Skeletal muscle cell (primary cell): Measurements from ENCODE around the gene AUNIP.
A peak's percentile ranks its signal among the peaks of the same experiment; 100 is the strongest.

Source experiments
- DNase-seq: peaks from one replicate; pipeline ENCODE4 v3.0.0-alpha.2; 2010; ENCODE audit warnings: low read depth
- H3K4me3 ChIP-seq: 2 replicates; pipeline ENCODE4 v1.5.1; 2011; ENCODE audit warnings: low read depth, mild to moderate bottlenecking, control low read depth, low read length, moderate library complexity

AUNIP gene, protein sequence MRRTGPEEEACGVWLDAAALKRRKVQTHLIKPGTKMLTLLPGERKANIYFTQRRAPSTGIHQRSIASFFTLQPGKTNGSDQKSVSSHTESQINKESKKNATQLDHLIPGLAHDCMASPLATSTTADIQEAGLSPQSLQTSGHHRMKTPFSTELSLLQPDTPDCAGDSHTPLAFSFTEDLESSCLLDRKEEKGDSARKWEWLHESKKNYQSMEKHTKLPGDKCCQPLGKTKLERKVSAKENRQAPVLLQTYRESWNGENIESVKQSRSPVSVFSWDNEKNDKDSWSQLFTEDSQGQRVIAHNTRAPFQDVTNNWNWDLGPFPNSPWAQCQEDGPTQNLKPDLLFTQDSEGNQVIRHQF

DNA sequence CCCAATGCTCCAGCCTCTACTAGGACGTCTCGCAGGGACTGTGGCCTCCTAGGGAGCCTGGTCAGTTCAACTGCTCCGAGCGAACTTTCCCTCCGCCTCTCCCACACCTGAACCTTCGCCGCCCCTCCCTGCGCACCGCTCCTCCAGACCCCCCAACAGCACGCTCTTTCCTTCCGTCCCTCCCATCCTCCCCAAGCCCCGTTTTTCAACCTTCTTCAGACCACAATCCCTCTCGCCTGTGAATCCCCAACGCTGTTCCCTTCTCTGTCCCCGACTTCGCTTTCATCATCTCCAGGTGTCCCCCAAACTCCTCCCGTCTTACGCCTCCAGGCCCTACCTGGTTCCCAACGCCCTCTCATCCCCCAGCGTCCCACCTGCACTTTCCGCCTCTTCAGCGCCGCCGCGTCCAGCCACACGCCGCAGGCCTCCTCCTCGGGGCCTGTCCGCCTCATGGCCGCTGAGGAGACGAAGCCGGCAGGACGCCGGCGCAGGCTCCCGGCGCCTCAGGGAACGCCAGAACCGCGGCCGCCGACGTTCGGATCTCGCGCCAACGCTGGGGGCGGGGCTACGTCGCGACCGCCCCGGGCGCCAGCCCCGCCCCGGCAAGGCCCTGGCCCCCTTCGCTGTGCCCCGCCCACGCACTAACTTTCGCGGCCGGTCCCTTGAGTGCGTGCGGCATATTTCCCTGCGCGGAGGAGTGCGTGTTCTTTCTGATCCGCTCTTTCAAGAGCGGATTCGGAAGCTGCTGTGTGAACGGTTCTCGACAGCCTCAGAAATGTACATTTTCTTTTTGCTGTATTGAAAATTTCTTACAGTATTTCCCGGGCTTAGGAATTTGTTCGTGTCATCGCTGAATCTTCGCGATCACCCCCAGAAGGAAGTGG is at the start of gene AUNIP:
TSS of gene AUNIP (minus strand) at position 552 of the 884 bp plus-strand sequence. CDS start at position 452, 100 bp downstream.
- DNase-seq: peak; percentile 59

DNA sequence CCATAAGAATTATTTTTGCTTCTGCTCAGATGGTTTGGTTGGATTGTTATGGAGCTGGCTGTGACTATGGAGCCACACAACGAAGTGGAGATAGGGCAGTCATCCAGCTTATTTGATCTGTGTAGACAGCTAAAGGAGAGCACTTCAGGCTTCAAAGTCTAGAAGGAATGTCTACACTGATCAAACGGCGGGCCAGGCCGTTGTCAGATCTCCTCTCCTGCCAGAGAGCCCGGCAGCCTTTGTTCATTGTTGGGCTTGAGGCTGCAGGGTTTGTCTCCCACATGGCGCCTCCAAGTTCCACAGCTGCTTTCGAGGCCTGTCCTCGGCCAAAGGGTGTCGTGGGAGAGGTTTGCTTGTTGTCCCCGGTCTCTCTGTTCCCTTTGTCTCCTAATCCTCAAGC is 49.8 kb upstream of the AUNIP start:
- no peak for DNase-seq
- H3K4me3 ChIP-seq: no peak overlapping the region

More for the DNA sequence above, at the start of gene AUNIP:
- peak within 1 kb of the TSS; percentile 76 for H3K4me3 ChIP-seq

DNA sequence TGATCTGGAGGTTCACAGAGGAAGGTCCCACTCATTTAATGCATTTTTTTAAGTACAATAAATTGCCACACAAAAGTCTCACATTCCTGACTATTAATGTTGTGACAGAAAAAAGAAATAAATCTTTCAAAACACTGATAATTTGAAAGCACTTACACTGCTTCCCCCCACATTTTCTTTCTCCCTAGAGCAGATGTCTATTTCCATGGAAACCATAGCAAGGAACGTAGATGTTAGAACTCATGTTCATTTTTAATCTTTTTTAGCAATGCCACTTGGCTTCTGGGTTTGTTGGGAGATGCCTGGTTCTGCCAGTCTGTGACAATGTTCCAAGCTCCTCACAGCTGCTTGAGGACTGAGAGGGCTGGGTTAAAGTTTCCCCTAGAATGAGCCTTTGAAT is 48.9 kb upstream of the AUNIP start:
- no peak overlapping the region for H3K4me3 ChIP-seq
- DNase-seq: no peak

DNA sequence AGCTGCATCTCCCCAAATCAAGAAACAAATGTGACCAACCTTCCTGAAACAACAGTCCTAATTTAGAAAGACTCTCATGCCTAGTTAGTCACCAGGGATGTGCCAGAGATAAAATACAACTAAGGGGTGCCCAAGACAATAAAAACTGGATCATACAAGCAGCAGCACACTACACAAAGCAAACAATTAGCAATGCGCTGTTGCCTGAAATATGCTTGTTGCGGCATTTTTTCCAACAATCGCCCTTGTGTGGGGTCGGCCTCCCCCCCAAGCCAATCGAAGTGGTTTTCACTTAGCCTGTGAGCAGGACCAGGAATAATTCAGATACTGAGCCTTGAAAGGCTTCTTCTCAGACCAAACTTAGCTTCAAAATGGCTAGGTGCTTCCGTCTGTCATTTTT is 48.3 kb upstream of the AUNIP start:
- no peak for DNase-seq
- H3K4me3 ChIP-seq: no peak overlapping the region

DNA sequence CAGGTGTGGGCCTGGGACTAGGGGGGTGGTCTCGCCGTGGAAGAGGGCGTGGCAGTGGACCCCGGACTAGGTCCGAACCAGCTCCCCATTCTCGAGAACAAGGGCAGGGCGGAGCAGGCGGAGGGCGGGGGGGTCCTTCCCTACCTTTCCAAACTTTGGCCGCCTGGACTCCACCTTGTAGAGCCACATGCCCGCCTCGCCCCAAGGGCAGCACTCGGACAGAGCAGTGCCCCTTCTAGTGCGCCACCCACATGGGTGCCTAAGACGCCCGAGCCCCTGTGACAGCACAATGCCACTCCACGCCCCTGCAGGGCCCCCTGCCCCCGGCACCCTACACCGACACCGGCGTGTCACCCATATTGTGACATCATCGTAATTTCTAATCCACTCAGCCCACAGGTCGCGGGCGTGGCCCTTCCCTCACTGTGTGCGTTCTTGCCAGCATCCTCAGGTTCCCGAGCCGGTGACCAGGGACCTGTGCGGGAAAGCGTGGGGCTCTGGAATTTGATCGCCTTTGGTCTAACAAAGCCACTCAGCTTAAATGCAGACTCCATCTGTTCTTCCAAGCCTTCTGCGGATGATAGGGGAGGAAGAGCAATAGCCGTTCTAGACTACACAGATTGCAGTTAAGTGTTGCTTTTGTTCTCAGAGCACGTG is 47.5 kb upstream of the AUNIP start:
- peak overlapping the region; percentile 68 for H3K4me3 ChIP-seq
- no peak for DNase-seq

DNA sequence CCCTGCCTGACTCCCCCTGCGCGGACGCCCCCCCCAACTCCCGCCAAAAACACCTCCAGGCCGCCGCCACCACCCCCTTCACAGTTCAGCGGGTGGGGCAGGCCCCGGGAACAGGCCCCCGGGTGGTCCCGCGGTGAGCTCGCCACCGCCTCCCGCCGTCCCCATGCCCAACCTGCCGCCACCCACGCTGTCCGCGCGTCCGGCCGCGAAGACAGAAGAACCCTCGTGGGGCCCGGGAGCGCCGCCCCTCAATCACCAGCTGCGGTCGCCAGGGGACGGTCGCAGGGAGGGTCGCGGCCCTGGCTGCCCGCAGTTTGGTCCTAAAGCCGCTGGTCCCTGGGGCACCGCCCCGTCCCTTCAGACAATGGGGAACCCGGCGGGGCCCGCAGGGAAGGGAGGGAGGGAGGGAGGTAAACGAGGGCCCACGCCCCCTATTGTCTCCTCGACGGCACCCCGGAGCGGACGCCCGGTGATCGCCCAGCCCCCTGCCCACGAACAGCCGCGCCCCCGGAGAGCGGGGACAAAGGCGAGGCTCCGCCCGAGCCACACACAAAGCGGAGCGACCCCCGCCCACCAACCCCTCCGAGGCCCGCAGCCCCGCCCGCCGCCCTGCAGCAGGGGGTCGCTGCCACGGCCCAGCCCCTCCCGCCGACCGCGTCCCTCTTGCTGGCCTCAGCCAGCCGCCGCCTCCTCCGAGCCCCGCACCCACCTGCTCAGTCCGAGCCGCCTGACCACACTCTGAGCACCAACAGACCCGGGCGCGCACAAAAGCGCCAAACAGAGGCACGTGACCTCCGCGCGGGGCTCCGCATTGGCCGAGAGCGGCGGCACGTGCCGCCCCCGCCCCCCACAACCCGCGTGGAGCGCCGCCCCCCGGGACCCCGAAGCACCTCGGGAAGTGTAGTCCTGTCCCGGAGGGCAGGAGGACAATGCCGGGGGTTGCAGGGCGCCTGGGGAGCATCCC is 46.7 kb upstream of the AUNIP start, which contains the start of gene STMN1:
TSS of gene STMN1 (minus strand) at position 740 of the 964 bp plus-strand sequence. CDS start 1,743 bp downstream, outside the sequence.
- peak within 1 kb of the TSS; percentile 68 for H3K4me3 ChIP-seq
- DNase-seq: peak; percentile 54

DNA sequence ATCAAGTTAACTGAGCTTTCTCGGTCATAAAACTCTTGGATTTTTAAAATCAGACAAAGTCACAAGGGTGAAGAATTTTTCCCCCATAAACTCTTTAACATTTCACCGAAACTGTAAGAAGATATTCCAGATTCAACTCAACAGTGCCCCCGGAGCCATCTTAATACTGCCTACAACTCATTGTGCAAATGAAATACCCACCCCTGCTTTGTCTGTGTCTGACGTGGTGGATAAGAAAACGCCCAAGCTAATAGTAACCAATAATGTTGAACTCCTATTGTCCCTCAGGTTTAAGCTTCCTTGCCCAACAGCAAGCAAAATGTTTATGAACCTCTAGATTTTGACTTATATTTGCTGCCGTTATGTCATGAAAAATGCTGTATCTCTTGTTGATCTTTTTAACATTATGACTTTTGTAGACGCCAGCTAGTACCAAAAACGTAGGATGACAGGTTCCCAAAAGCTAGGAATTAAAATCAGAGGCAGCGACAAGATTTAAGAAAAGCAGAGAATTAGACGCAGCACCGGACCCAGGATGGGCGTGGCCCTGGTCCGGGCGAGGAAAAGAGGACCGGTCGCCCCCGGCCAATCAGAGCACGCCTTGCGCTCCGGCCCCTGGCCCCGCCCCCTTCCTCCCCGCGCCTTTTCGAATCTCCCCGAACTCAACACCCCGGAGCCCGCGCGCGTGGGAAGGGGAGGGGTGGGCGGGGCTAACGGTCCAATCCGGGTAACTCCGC is 45.9 kb upstream of the AUNIP start:
- peak overlapping the region; percentile 68 for H3K4me3 ChIP-seq
- DNase-seq: peak; percentile 48

DNA sequence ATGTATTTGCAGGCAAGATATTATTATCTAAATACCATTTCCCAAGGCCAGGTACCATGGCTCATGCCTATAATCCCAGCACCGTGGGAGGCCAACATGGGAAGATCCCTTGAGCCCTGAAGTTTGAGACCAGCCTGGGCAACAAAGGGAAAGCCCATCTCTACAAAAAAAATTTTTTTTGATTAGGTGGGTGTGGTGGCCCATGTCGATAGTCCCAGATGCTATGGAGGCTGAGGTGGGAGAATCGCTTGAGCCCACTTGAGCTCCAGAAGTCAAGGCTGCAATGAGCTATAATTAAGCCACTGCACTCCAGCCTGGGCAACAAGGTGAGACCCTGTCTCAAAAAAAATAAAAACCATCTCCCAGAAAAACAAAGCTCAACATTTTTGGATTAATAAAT is 44.7 kb upstream of the AUNIP start:
- H3K4me3 ChIP-seq: peak overlapping the region; percentile 68
- DNase-seq: no peak

DNA sequence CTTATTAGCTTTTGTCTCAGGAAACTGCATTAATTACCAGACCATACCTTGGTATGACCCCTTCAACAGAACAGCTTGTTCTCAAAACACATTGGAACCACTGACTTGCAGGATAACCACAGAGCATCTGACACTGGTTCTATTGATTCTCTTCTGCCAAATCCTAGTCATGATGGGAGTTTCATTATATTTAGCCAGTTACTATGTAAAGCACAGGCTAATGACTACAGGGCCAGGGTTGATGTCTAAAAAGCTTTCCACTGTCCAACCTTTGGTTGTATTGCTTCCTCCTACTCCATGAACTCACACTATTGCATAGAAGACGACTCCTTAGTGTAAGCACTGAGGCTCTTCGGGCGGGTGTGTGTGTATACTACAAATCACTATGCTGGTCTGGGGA is 43.2 kb upstream of the AUNIP start:
- H3K4me3 ChIP-seq: no peak overlapping the region

DNA sequence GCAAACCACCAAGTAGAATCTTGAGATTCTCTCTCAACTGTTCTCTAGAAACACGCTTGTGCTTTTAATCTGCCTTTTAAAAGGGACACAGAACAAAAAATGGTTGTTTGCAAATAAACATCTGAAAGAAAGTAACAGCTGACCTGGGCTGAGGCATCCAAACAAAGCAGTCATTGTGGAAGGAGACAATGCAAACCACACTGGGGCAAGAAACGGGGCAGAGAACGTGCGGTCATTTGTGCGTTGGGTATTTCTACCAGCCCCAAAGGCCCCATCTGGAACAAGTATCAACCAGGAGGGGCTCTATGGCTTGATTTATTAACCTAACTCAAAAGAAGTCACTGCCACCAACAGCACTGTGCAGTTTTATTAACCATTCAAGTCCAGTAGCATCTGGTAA is 41.0 kb upstream of the AUNIP start:
- no peak for DNase-seq

More for the DNA sequence above, 43.2 kb upstream of the AUNIP start:
- no peak for DNase-seq

DNA sequence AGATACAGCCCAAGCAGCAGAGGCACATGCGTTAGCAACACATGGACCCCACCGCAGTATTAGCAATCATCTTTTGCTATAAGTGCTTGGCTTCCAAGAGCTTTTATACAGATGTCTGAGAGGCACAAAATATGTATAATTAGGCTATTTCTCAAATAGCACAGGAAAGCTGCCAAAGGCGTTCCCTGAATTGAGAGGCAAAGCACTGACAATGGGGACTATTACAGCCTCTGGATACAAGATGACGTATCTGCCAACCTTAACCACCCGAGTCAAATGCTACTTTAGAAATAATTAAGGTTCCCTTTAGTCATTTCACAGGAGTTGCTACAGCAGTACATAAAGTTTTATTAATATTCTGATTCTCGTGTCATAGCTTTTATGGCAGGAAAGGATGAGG is 40.5 kb upstream of the AUNIP start:
- DNase-seq: no peak

More for the DNA sequence above, 41.0 kb upstream of the AUNIP start:
- H3K4me3 ChIP-seq: no peak overlapping the region

DNA sequence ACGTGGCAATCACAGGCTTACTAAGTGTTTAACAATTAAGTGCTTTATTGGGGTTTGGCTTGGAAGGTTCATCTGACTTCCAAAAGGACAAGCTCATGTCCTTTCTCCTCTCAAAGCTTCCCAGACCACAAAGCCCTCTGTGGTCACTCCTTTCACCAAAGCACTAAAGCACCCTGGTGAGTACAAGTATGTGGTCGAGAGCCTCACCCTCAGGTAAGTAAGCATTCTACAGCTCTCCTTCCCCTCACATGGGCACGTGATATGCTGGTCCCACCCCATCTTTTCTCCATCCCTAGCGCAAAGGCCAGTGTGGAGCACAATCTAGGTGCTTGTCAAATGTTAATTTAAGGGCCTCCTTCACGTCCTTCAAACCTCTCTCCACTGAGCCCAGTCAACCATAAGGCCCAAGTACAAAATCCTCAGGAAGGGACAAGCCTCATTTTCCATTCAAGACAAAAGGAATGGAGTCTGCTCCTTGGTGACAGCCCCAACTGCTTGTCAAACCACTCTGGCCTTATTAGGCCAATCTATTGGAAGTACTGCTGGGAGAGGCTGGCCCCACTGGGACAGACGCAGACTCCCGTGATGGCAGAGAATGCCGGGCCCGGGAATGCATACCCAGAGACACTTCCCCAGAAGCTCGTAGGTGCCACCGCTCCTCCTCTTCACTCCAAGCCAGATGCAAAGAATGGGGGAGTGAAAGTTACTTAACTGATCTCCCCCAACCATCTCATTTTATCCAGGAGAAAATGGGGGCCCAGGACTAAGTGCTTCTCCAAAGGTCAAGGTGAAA is 39.2 kb upstream of the AUNIP start:
- H3K4me3 ChIP-seq: no peak overlapping the region
- no peak for DNase-seq

More for the DNA sequence above, 40.5 kb upstream of the AUNIP start:
- H3K4me3 ChIP-seq: no peak overlapping the region

DNA sequence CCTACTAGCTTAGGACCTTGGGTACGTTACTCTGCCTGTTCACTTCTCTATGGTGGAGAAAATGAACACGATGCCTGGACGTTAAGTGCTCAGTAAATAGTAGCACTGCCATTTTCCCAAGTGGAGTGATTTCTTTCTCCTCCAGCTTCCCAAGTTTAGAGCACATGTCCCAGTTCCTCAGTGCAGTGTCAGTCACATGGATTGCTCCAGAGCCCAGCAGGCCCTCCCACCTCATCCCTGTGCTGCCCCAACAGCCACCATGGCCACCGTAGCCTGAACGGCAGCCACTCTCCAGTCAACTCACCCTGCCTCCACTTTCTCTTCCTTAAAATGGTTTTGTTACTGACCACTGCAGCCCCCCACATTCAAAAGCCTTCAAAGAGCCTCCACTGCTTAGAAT is 38.5 kb upstream of the AUNIP start:
- no peak for DNase-seq
- no peak overlapping the region for H3K4me3 ChIP-seq

DNA sequence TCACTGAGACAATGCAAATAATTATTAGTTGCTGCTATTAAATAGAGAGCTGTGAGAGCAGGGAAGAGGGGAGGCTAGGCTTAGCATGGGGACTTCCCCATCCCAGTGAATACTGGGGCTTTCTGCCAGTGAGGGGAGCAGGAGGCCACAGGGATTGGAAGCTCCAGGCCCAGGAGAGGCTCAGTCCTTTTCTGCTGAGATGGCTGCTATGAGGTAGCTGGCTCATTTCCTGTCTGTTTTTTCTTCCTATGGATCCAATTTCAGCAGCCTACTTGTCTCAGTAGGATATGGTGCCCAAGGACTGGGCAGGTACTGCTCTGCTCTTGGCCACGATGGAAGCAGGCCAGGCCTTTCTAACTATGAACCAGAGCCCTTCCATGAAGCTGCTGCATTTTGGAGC is 37.0 kb upstream of the AUNIP start:
- DNase-seq: no peak
- H3K4me3 ChIP-seq: no peak overlapping the region

DNA sequence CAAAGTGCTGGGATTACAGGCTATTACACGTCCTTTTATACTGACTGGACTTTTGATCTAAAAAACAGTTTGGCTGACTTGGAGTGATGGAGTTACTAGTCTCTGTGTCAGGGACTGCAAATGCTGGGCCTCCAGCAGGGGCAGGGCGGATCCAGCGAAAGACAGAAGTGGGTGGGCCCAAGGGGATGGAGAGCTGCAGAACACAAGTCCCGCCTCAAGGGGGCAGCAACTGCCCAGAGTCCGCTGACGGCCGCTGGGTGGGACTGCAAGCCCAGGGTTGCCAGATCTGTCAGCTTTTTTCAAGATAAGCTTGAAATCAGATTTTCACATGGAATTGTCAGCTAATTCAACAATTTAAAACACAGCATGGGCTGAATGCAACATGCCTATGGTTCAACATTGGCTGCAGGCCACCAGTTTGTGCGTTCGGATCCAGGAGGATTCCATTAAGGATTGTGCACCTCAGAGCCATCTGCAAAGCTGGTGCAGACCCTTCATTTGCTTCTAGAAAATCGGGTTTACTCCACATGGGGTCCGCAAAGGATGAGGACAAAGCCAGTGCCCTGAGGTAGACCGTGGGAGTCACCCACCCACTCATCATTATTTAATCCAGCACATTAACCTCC is 36.2 kb upstream of the AUNIP start:
- no peak overlapping the region for H3K4me3 ChIP-seq
- DNase-seq: peak; percentile 76

DNA sequence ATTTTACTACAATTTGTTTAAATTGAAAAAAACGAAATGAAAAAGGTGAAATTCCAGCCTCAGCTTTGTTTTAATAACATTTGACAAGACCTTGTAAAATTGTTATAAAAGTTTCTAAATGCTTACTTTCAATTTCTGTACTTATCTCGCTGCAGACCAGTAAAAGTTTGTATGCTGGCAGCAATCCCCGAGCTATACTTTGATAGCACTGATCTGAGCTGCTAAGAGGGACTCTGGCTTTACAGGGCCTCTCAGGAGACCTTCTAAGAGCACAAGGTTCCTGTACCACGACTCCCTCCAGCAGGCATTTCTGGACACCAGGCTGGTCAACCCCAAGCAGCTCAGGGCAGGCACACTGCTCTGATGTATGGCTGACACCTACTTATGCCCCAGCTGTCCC is 33.9 kb upstream of the AUNIP start:
- no peak overlapping the region for H3K4me3 ChIP-seq
- no peak for DNase-seq

DNA sequence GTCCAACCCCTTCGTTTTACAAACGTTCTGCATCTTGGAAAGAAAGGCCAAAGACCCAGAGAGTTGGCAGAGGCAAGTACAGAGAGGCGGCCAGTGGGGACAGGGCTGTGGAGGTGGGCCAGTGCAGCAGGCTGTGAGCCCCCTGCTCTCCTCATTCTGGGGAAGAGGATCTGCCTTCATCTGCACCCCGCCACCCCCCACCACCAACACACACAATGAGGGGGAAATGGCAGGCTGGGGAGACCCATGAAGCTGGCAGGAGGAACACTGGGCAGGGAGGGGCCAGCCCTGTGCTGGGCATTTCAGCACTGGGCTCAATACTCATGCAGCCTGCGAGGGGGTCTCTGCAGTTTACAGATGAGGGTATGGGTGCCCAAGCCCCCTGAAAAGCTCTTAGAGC is 32.3 kb upstream of the AUNIP start:
- no peak overlapping the region for H3K4me3 ChIP-seq
- no peak for DNase-seq
